SK-N-MC (cell line): ENCODE results near the gene FAM110D.

Experiments
- EZH2 ChIP-seq: fragments of 200-600 bp; sonication (generic); IDR thresholded peaks from one replicate; pipeline ENCODE4 v1.6.1; 2017; ENCODE audit warnings: antibody characterized with exemption
- POLR2AphosphoS5 ChIP-seq: IDR thresholded peaks from 2 replicates; pipeline ENCODE4 v1.6.1; 2012; ENCODE audit warnings: mild to moderate bottlenecking, low read depth, low read length, borderline replicate concordance

DNA sequence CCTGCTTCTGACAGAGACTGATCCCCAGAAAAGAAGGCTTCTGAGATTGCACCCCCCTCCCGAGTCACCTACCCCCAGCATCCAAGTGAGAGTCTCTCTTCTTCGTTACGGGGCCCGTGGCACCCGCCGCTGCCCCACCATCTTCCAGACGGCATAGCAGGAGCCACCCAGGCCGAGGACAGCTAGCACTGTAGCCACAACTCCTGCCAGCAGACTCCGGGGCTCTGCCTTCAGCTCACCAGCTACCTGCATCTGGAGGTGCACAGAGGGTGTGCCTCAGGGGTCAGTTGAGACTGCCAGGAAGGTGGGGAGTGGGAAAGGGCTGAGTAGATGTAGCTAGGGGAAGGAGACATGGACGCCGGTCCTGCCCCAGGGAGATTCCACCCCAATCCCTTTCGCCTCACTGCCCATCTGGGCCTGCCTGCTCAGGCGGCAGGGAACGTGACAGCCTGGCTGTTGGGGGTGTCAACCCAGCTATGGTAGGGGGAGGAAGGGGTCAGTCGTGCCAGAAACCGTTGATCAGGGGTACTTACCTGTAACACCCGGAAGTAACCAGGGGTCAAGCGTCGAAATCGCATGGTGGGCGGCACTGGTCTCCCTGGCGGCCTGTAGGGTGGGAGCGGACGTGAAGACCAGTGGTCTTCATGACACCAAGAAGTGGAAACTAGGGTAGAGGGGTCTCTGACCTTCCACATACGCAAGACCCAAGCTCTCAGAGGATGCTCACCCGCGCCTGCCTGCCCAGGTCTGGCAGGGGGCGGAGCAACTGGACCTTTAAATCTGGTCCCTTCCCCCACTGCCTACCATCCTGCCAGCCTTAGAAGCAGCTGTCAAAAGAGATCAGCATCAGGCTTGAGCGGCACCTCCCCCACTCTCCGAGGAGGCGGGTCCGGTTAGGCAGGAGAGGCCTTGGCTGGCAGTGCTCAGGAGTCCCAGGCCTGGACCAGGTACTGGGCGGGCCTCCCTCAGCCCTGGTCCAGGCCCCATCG lies 12.5 kb downstream of the FAM110D start, which contains the start of gene ZNF593OS:
- TF ChIP-seq POLR2AphosphoS5 = no peak
- no peak for TF ChIP-seq EZH2
